Measurements from ENCODE around the gene UCN3. TPM values are rescaled to one million over a fixed set of nuclear protein-coding genes. Genes with fewer than 3 reads are reported as not detected.

The UCN3 gene
- total RNA-seq, 1 experiment from 2014 or later: not detected

DNA sequence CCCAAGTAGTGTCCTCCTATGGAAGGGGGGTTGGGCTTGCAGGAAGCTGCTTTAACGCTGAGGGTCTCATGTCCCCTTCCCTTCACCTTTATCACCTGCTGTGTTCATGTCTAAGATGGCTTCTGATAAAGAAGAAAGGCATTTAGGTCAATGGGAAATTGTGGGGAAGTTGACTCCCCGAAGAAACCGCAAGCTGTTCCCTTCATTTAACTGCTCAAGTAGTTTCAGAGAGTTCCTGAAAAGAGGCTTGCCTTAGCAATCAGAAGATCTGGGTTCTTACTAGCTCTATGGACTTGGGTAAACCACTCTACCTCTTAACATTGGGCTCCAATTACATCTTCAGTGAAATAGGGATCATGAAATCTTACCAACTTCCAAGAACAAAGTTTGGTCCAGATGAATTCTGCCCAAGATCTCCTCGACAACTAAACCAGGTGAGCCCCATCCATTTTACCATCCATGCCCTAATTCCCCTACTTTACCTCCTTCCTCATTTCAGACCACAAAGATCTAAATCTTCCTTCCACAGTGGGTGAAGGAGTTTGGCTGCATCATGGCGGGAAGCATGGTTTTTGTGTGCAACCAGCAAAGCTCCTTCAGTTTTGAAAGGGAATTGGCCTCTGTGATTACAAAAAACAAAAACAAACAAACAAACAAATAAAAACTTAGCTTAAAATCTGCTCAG lies 30.4 kb upstream of the UCN3 start:
- Histone ChIP-seq H2AK5ac (ENCODE audit: insufficient read length, low read length) (no peak overlapping the region), H3K9ac (ENCODE audit: extremely low read depth, insufficient read length, low read length) (no peak overlapping the region), H4K91ac (ENCODE audit: insufficient read length, low read depth, low read length) (no peak overlapping the region), H3K27ac (ENCODE audit: insufficient read length, low read depth, low read length) (no peak overlapping the region), H4K20me1 (ENCODE audit: control insufficient read depth, insufficient read depth, insufficient read length) (peaks cover 2% of the 10 kb centered on the region), H3K14ac (ENCODE audit: insufficient read depth, low read length) (no peak overlapping the region), H3K4me1 (ENCODE audit: insufficient read depth, low read length) (no peaks in the 10 kb centered on the region), H3K9me3 (ENCODE audit: control insufficient read depth, low read depth, low read length) (no peaks in the 10 kb centered on the region), H3K27me3 (ENCODE audit: insufficient read depth, low read length) (no peaks in the 10 kb centered on the region), H2BK120ac (ENCODE audit: low read depth, low read length, poor library complexity, severe bottlenecking) (no peak overlapping the region), H2BK12ac (ENCODE audit: insufficient read length, low read depth, low read length) (no peak overlapping the region), H4K5ac (ENCODE audit: insufficient read length, low read depth, low read length) (no peak overlapping the region), H3K23ac (ENCODE audit: insufficient read length, low read depth, low read length) (no peak overlapping the region), H2BK15ac (ENCODE audit: low read depth, low read length) (no peak overlapping the region), H2BK5ac (ENCODE audit: insufficient read length, low read length) (no peak overlapping the region), H3T11ph (ENCODE audit: low read length) (no peak overlapping the region), H3K18ac (ENCODE audit: insufficient read length, low read depth, low read length) (no peak overlapping the region), H4K8ac (replicated peaks; ENCODE audit: insufficient read length, low read depth, low read length) (no peak overlapping the region), H3K79me1 (ENCODE audit: insufficient read depth, low read depth, low read length, poor library complexity, severe bottlenecking) (no peaks in the 10 kb centered on the region), H3K56ac (ENCODE audit: insufficient read length, low read depth, low read length) (no peak overlapping the region), H3K23me2 (ENCODE audit: insufficient read length, low read depth, low read length, poor library complexity, severe bottlenecking) (no peaks in the 10 kb centered on the region), H3K4me2 (ENCODE audit: insufficient read depth, insufficient read length, low read length) (no peak overlapping the region), H3K79me2 (ENCODE audit: insufficient read depth, low read length) (no peaks in the 10 kb centered on the region), H2BK20ac (ENCODE audit: low read depth, low read length, poor library complexity, severe bottlenecking) (no peak overlapping the region), H2AFZ (ENCODE audit: low read length) (no peak overlapping the region), H3K4ac (ENCODE audit: low read depth, low read length) (no peak overlapping the region)
- DNase-seq: no peak
- Mint-ChIP-seq H3K4me1 (no peaks in the 10 kb centered on the region), H3K4me3 (no peak overlapping the region), H3K36me3 (ENCODE audit: insufficient read depth in 1 of 3, low read depth in 3 of 3) (peaks cover 3 to 5% (median 5%) of the 10 kb centered on the region in 3 experiments; a peak in 4 of 7 replicates), H3K27me3 (ENCODE audit: low read depth) (peaks cover 3% of the 10 kb centered on the region; the same call in 1 of the 2 replicates), H3K27ac (no peak overlapping the region), H3K9me3 (peaks cover 17 to 48% of the 10 kb centered on the region in 2 experiments)
- WGBS (ENCODE audit: extremely low coverage, insufficient read length, low lambda C conversion rate): no CpG with 5 or more reads among the region's 5 CpGs
- TF ChIP-seq, protein P1, sequence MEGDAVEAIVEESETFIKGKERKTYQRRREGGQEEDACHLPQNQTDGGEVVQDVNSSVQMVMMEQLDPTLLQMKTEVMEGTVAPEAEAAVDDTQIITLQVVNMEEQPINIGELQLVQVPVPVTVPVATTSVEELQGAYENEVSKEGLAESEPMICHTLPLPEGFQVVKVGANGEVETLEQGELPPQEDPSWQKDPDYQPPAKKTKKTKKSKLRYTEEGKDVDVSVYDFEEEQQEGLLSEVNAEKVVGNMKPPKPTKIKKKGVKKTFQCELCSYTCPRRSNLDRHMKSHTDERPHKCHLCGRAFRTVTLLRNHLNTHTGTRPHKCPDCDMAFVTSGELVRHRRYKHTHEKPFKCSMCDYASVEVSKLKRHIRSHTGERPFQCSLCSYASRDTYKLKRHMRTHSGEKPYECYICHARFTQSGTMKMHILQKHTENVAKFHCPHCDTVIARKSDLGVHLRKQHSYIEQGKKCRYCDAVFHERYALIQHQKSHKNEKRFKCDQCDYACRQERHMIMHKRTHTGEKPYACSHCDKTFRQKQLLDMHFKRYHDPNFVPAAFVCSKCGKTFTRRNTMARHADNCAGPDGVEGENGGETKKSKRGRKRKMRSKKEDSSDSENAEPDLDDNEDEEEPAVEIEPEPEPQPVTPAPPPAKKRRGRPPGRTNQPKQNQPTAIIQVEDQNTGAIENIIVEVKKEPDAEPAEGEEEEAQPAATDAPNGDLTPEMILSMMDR (conservative IDR thresholded peaks at IDR 0.05): no peak

Measured in H9 (cell line).